Ecto neural progenitor cell (in vitro differentiated cells): ENCODE data around the gene SSRP1.

ENCODE experiments used
- DNase-seq: peaks from one replicate; pipeline ENCODE4 v3.0.0-alpha.2; 2018; ENCODE audit warnings: low spot score

SSRP1 gene

DNA sequence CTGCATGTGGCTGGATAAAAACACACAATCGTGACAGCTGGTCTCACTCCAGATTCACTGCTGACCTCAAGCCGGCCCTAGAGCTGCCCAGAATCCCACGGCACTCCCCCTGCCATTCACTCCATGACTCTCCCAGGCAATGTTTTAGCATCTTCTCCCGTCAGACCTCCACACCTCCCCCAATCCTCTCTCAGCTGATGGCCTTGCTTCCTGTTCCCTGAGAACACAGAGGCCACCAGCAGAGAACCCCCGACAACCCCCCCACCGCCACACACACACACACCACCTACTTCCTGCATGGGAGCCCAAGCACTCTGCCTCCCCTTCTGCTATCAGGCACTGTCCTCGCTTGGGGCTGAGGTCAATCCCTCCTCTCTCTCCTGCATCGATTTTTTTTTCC is 20.2 kb downstream of the SSRP1 start:
- no peak for DNase-seq

DNA sequence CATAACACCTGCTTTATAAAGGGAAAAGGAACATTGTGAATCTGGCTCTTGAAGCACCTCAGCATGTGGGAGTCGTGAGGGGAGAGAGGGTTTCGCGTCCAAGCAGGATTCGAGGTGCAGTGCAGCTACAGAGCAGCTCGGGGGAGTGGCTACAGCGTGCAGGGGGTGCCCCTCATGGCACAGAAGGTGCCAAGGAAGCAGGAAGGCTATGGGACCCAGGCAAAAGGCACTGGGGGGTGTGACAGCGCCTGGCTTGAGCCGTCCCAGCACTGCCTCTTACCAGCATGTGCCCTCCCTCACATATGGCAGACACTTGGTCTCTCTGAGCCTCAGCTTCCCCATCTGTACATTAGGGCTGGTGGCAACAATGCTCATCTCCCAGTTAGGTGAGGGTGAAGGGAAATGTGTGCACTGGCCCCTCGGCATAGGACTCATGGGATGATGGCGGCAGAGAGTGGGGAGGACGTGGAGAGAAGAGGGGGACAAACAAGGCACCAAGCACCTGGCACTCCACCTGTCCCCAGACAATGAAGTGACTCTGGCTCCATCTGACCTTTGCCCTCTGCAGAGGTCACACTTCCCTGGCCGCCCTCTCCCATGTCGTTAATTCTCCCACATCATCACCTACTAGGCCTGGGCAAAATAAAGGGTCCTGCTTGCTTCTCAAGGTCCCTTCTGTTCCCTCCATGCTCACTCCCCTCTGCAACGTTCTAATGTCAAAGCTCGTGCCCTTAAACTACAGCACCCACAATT is 21.3 kb downstream of the SSRP1 start:
- DNase-seq: no peak

DNA sequence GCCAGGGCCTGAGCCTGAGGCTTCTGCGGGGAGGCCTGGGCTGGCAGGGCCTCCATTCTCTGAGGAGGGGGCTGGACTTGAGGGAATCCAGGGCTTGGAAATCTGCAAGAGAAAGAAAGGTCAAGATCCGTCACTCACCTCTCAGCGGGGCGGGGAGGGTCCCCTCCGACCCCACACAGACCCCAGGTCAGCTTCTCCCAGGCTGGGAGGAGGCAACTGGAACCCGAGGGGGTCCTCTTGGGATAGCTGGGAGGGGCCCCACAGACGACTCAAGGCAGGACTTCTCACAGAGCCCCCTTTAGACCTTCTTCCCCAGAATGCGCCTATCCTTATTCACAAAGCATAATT is 21.9 kb downstream of the SSRP1 start:
- DNase-seq: no peak

DNA sequence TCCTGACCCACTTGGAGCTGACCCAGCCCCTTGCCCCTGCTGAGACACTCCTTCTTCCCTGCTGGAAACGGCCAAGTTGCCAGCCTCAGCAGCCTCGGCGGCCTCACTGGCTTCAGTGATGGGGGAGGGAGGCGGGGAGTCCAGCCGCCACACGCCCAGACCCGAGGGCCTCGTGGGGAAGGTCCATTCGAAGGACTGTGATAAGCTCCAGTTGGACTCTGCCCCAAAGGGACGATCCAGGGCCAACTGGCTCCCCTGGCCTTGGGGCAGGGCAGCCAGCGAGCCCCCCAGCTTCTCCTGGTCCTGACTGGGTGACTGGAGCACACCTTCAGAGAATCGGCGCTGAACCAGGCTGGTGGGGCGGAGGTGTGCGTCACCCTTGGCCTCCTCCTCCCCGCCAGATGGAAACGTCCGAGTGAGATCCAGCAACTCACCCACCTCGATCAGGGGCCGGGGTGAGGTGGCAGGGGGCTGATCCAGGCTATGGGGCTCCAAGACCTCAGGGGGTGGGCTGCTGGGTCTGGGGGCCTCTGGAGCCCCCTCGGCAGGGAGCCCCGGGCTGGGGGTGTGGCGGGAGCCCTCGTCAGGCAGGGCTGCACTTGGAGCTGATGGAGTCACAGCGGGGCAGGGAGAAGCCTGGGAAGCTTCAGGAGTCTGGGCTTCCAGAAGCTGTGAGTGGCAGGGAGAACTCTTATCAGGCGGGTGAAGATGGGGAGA is 22.5 kb downstream of the SSRP1 start:
- no peak for DNase-seq

DNA sequence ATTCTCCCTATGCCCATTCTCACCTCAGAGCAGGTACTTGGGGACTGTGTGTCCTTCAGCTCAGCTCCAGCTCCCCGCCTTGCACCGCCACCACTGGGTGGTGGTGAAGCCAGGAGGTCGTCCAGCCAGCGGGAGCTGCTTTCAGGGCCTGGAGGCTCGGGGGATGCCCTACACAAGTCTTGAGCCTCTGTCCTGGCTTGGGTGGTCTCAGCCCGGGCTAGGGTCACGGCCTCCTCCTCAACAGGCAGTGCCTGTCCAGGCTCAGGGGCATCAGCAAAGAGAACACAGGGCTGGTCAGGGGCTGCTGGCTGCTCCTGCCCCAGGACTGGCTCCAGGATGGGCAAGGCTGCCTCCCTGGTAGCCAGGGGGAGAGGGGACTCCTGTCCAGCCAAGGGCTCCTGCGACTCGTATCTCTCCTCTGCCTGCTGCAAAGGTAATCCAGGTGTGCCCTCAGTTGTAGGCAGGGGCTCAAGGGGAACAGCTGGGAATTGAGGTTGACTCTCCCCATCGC is 23.1 kb downstream of the SSRP1 start:
- DNase-seq: no peak

DNA sequence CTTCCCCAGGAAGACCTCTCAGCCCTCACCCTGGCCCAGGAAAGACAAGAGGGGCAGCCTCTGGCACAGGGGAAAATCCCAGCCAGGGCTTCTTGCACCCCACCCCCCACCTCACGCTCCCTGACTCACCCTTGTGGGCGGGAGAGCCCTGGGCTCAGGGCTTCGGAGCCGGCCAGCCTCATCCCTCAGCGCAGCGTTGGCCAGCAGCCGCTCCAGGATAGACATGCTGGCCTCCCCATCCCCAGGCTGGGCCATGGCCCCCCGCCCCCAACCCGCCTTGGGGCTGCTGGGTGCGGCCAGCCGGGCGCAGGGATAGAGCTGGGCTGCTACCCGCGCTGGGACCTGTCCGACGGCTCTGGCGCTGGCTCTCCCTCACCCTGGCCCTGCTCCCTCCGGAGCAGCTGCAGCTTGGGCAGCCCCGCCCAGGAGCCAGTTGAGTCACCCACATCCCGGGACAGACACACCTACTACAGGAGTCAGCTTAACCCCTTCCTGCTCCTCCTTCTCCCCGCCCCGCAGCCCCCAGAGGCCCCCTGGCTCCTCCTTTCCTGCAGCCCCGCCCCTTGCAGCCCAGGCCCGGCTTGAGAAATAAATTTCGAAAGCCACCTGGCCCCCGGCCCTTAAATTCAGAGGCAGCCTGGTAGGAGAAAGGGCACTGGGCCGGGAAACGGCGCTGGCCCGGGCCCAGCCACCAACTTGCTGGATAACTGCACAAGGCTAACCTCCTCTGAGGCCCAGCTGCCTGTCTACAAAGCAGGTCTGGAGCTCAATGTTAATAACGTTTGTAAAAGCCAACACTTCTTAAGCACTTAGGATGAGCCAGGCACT is 24.4 kb downstream of the SSRP1 start:
- DNase-seq: peak; percentile 83

DNA sequence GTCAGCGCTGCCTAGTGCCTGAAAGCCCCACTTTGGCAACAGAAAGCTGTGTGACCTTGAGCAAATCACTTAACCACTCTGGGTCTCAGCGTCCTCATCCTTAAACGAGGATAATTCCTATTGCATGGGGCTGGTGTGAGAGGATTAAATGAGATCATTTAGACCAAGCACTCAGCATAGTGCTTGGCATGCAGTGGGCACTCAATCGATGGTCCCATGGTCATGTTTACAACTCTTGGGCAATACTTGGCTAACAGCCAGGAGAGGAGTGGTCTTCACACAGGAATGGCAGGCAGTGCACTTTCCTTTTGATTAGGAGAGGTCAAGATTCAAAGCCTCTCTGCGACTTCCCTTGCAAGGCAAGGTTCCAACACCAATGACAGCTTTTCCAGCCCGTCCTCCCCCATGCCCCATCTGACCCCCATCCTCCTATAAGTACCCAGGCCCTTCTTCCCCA is 25.0 kb downstream of the SSRP1 start:
- no peak for DNase-seq

DNA sequence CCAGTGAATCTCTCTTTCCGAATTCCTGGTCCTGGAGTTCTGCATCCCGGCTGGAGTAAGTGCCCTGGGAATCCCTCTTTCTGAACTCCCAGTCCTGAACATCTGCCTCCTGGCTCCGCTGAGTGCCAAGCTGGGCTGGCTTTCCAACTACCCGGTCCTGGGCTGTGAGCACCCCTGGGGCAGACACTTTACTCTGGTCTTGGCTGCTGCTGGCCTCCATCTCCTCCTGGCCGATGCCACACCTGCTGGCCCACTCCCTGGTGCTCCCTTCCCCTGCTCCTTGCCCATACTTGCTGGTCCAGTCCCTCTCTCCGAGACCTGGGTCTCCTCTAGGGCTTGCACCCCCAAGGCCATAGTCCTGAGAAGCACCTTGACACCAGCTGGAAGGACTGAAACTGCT is 25.6 kb downstream of the SSRP1 start:
- DNase-seq: no peak

DNA sequence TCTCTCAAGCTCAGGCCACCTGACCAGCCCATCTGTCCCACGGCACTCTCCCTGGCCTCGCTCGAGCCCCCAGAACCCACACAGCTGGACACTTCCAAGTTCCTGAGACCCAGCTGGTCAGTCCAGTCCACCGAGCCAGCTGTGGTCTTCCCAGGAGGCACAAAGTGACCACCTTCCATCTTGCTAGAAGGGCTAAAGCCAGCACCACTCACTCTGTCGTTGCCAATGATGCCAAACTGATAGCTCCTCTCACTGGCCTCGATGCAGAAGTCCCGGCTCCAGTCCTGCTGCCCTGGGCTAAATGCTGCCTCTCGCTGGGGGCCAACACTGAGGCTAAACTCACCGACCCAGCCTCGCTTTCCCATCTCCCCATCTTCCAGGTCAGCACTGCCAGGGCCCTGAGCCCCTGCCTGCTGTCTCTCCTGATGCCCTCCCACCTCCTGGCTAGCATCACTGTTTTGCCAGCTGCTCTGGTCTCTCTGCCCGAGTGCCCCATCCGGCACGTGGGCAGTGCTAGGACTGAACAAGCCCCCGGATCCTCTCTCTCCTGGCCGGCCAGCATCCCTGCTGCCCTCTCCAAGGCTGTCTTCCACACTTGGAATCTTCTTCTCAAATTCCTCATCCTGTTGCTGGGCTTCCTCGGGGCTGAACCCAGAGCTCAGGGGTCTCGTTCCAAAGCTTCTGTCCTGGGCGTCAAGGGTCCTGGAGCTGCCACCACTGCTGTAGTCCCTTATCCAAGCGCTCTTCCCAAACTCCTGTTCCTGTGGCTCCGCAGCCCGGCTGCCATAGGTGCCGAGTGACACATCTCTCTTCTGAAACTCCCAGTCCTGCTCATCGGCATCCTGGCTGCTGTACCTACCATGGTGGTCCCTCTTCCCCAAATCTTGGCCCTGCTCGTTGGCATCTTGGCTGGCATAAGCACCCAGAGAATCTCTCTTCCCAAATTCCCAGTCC is 26.3 kb downstream of the SSRP1 start:
- no peak for DNase-seq

DNA sequence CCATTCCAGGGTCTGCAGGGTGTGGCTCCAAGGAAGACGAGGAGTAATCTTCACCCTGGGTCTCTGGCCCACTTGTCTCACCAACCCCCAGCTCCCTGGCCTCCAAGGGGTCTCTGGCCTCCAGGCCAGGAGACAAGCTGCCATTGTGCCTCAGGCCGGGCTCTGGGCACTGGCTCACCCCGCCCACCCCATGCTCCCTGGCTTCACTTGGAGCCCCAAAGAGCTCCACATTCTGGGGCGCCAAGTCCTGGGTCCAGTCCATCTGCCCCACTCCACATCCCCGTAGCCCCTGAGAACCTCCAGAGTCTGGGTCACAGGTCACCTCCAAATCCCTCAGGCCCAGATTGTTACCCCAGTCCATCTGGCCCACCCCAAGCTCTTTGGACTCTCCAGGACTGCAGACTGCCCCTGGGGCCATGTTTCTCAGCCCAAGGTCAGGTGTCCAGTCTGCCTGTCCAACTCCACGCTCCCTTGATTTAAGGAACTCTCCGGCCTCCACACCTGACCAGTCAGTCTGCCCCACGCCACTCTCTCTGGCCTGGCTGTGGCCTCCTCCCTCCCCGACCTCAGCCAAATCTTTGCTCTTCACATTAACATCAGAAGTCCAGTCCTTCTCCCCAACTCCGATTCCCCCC is 27.1 kb downstream of the SSRP1 start:
- no peak for DNase-seq

DNA sequence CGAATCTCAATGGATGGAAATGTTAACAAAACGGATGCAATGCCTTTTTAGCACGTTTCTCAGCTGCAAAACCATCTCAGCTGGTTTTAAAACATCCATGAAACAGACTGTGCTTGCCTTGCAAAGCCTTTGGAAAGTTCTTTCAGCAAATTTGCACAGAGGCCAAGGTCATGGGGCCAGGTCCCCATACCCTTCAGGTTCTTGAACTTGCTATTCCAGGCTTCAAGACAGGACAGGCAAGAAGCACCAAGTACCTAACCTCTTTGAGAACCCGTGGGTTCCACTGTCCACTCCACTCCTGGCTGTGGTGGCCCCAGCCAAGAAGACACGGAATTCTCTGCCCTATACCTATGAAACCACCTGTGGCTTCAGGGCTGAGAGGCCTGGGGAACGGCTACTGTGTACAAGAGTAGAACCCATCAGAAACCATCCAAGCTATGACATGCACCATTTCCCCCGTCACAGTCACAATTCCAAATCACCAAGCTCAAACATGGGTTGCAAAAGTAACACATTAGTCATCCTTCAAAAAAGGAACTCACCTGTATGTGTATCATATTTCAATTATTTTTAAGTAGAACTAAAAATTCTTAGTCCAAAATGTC is 27.9 kb downstream of the SSRP1 start:
- no peak for DNase-seq

DNA sequence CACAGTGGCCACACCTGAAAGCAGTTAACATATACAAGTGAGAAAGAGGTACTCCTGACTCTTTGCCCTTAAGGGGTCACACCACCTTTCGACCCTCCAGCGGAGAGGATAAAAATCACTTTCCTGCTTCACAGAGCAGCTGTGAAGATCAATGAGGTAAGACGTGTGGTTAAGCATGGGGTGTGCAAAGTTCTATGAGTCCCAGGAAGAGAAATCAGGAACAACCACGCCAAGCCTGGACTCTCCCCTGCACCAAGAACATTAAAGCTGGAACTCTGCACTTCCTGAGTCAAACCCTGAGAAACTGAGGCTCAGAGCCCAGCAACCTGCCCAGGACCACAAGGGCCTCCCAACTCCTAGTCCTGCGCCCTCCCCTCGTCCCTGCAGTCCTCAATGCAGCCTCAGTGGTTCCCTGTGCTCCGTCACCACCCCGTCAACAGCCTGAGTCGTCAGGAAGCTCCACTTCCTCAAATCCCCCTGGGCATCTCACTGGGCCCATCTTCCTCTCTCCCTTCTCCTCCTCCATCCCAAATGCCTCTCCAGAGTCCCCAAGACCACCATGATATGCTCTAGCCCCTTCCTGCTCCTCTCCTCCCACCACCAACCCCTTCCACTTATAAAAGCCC is 28.6 kb downstream of the SSRP1 start:
- no peak for DNase-seq

DNA sequence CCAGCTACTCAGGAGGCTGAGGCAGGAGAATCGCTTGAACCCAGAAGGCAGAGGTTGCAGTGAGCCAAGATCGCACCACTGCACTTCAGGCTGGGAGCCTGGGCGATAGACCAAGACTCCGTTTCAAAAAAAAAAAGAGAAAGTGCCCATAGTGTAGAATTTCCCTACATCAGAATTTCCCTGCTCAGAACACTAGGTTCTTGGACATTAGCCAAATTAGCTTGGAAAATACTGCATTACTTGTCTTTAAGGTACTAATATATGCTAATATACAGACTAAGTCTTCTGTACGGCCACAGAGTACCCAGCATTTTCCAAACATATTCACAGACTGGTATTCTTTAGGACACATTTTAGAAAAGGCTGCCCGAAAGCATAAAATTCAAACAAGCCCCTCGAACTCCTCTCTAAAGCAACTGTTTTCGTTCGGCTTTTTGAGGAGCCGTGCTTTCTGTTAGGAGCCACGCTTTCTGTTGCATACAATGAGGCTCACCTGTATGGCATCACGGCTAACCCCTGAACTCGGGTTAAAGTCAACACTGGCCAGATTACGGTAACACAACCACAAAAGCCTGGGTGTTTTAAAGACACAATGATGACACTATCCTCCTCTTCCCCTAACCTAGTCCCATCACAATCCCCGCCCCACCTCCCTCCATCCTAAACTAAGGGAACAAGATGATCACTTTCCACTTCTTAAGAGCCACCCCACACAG is 29.4 kb downstream of the SSRP1 start:
- no peak for DNase-seq

DNA sequence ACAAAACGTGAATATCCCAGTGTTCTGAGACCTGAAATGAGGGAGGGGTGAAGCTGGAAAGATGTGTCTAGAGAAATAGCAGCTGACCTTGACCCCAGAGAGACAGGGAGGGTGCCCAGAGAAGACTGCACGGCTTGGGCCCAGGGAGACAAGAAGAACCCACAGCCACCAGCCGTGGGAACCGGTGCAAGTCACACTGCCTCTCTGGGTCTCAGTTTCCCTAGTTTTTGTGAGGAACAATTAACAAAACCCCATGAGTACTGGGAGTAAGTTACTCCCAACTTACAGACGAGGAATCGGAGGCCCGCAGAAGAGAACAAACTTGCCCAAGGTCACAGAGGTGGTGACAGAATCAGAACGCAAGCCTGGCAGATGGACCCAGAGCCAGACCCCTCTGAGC is 30.2 kb downstream of the SSRP1 start:
- DNase-seq: no peak

DNA sequence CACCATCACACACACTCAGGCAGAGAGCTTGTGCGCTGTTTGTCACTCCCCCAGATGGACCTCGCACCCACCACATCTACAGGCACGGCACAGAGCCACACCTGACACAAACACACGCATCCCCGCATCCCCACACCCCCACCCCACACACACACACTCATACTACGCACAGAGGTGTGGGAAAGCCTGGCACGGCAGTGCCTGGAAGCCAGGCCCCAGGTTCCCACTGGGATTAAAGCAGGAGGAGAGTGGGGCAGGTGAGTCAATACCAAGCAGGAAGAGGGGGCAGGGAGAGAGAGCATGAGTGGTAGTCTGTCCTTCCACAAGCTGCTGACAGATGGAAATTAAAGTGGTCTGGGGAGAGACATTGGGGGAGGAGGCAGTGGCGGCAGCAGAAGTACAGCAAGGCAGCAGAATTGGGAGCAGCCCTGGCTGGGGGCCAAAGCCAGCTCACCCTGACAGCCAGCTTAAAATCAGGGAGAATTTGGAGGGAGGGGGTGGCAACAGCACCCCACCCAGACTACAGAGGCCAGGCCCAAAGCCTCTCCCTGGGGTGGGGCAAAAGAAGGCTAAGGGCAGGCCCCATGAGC is 31.6 kb downstream of the SSRP1 start:
- DNase-seq: no peak

DNA sequence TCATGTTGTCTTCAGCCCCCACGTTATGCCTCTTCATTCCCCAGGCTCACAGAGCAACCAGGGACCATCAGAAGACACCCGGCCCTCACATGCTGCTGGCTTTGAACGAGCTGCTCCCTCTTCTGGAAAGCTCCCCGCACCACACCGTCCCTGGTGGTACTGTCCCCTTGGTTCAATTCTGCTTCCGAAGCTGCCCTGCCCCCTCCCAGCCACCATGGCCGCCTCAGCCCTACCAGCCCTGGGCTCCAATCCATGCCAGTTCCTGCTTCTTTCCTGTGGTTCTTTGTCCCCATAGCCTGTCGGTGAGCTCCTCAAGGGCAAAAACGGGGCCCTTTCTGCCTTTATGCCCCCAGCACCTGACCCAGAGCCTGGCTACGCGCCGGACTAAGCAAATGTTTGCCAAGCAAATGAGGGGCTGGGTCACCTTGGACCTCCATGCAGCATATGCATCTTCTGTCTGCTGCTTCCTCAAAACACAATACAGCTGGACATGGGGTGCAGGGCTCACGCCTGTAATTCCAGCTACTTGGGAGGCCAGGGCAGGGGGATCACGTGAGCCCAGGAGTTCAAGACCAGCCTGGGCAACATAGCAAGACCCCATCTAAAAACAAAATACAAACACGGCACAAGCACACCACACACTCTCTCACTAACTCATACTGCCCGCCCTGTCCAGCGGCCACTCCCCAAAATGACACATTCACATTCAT is 32.3 kb downstream of the SSRP1 start:
- no peak for DNase-seq

DNA sequence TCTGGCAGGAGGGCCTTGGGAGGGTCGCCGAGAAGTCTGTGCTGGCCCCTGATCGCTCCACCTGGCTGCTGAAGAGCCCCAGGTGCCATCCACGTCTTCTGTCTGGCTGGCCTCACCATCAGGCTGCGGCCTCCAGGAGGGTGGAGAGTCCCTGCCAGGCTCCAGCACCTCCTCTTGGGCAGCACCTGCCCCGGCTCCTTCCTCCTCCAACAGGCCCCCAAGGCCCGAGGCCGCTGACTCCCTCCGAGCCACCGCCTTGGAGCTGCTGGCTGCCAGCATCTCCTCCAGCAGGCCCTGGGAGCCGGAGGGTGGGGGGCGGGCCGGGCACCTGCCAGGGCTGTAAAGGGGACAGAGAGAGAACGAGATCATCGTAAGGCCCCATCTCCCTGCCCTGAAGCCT is 33.2 kb downstream of the SSRP1 start:
- no peak for DNase-seq

DNA sequence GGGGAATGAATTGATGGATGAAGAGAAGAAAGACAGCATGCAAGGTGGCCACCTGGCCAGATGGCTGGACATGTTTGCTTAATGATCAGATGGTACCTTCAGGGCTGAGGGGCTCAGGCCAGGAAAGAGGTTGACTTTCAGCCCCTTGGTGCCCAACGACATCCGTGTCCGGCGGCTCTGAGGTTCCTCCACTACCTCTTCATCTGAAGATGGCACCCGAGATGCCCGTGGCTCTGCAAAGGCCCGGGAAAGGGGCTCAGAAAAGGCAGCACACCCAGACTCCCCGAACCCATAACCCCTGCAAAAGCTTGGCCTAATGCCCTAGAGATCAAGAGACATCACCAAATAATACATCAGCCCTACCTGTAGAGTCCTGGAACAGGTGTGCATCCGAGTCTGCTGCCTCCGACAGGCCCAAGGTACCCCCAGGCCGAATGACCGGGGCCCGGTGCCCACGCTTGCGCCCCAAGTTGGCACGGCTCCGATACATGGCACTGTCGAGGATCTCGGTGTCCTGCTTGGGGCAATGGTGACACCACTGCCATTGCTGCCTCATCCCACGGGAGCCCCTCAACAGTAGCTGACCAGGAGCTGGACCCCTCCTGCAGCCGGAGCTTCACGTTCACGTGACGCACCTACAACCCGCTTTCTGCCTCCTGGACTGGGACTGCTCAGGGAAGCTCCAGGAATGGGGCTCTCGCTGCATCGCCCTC is 33.8 kb downstream of the SSRP1 start:
- DNase-seq: no peak
